Activated CD8-positive, alpha-beta memory T cell treated with anti-CD3 and anti-CD28 coated beads for 1 hour (primary cell): ENCODE results near the gene CHD5.
"Not testable (repeated sequence)": the region's sequence is repeated elsewhere in the genome, so short reads cannot be mapped to it uniquely, and the experiment has no call there.

Experiments used
- DNase-seq, 2 donors: peaks; one replicate each; pipeline ENCODE4 v3.0.0-alpha.2; 2020; ENCODE audit warnings: low read depth in 1 of 2; ENCODE audit errors: extremely low read depth in 1 of 2

Gene CHD5

GRCh38 chr1:6088956-6089355, 91.2 kb downstream of the CHD5 start:
- DNase-seq = no peak

GRCh38 chr1:6087958-6088357, 92.2 kb downstream of the CHD5 start:
- DNase-seq = no peak

- DNase-seq = no peak
Observed at GRCh38 chr1:6087377-6087772, 92.7 kb downstream of the CHD5 start.

GRCh38 chr1:6086762-6087376, 93.3 kb downstream of the CHD5 start:
- DNase-seq = no peak

GRCh38 chr1:6086358-6086757, 93.8 kb downstream of the CHD5 start:
- DNase-seq = no peak

GRCh38 chr1:6085666-6086065, 94.5 kb downstream of the CHD5 start:
- DNase-seq = no peak

- DNase-seq = no peak
Observed at GRCh38 chr1:6084781-6085495, 95.2 kb downstream of the CHD5 start.

GRCh38 chr1:6083801-6084446, 96.2 kb downstream of the CHD5 start:
- no peak for DNase-seq

GRCh38 chr1:6083385-6083784, 96.7 kb downstream of the CHD5 start:
- DNase-seq = no peak

GRCh38 chr1:6082430-6082971, 97.6 kb downstream of the CHD5 start:
- DNase-seq = no peak

- no peak for DNase-seq
Observed at GRCh38 chr1:6081901-6082300, 98.2 kb downstream of the CHD5 start.

- no peak for DNase-seq
Observed at GRCh38 chr1:6080469-6080868, 99.7 kb downstream of the CHD5 start.

GRCh38 chr1:6077919-6078318, 102.2 kb downstream of the CHD5 start:
- DNase-seq = no peak

GRCh38 chr1:6077506-6077905, 102.6 kb downstream of the CHD5 start:
- DNase-seq = no peak

GRCh38 chr1:6077061-6077460, 103.1 kb downstream of the CHD5 start:
- DNase-seq = not testable (repeated sequence)

- DNase-seq = no peak
Observed at GRCh38 chr1:6075748-6076147, 104.4 kb downstream of the CHD5 start.

GRCh38 chr1:6074192-6074901, 105.8 kb downstream of the CHD5 start:
- no peak for DNase-seq

GRCh38 chr1:6073480-6074053, 106.6 kb downstream of the CHD5 start:
- no peak for DNase-seq

- DNase-seq = no peak
Observed at GRCh38 chr1:6072774-6073479, 107.2 kb downstream of the CHD5 start.

- DNase-seq = no peak
Observed at GRCh38 chr1:6071219-6071618, 108.9 kb downstream of the CHD5 start.
